OCI-LY1 (cell line): ENCODE measurements around the gene SMARCC2.

Source experiments
- H2AFZ ChIP-seq: fragments of 200-600 bp; sonication (generic), shearing (Covaris generic); 2 replicates; pipeline ENCODE4 v1.6.0; 2014; ENCODE audit warnings: antibody characterized with exemption, mild to moderate bottlenecking, low read length
- H3F3A ChIP-seq: fragments of 200-600 bp; sonication (generic), shearing (Covaris generic); 2 replicates; pipeline ENCODE4 v1.6.0; 2014; ENCODE audit warnings: mild to moderate bottlenecking, antibody characterized with exemption, low read length, moderate library complexity; ENCODE audit not compliant: insufficient read depth
- H3K27ac ChIP-seq: fragments of 200-600 bp; sonication (generic); 2 replicates; pipeline ENCODE4 v1.5.1; 2014; ENCODE audit warnings: low read length, mixed run types, mild to moderate bottlenecking, low read depth; ENCODE audit not compliant: poor library complexity, severe bottlenecking
- H3K27me3 ChIP-seq: fragments of 200-600 bp; sonication (generic); 2 replicates; pipeline ENCODE4 v1.6.0; 2014; ENCODE audit warnings: antibody characterized with exemption, mild to moderate bottlenecking, low read length, moderate library complexity; ENCODE audit not compliant: insufficient read depth
- H3K36me3 ChIP-seq: fragments of 200-600 bp; sonication (generic); 2 replicates; pipeline ENCODE4 v1.6.1; 2014; ENCODE audit warnings: mild to moderate bottlenecking, antibody characterized with exemption, low read length, moderate library complexity, mixed read lengths; ENCODE audit not compliant: insufficient read depth
- H3K4me1 ChIP-seq: fragments of 200-600 bp; sonication (generic); 2 replicates; pipeline ENCODE4 v1.5.1; 2014; ENCODE audit warnings: mild to moderate bottlenecking, low read length, moderate library complexity; ENCODE audit not compliant: insufficient read depth, severe bottlenecking
- H3K4me2 ChIP-seq: fragments of 200-600 bp; sonication (generic), shearing (Covaris generic); 2 replicates; pipeline ENCODE4 v1.6.1; 2014; ENCODE audit warnings: low read length
- H3K4me3 ChIP-seq: fragments of 200-600 bp; sonication (generic); 2 replicates; pipeline ENCODE4 v1.5.1; 2014; ENCODE audit warnings: low read length, low read depth, mild to moderate bottlenecking, mixed read lengths; ENCODE audit not compliant: poor library complexity, severe bottlenecking
- H3K79me2 ChIP-seq: fragments of 200-600 bp; shearing (Covaris generic); 2 replicates; pipeline ENCODE4 v1.6.1; 2016; ENCODE audit warnings: mixed run types, low read length, mixed read lengths; ENCODE audit not compliant: insufficient read depth
- H3K9ac ChIP-seq: fragments of 200-600 bp; sonication (generic), shearing (Covaris generic); 2 replicates; pipeline ENCODE4 v1.6.1; 2014; ENCODE audit warnings: mild to moderate bottlenecking, low read length, mixed read lengths
- H3K9me2 ChIP-seq: fragments of 200-600 bp; sonication (generic), shearing (Covaris generic); 2 replicates; pipeline ENCODE4 v1.6.1; 2014; ENCODE audit warnings: low read depth, mild to moderate bottlenecking, low read length, mixed read lengths
- H3K9me3 ChIP-seq: fragments of 200-600 bp; shearing (Covaris generic); 2 replicates; pipeline ENCODE4 v1.6.1; 2014; ENCODE audit warnings: low read length, mixed read lengths
- H4K20me1 ChIP-seq: fragments of 200-600 bp; sonication (generic), shearing (Covaris generic); 2 replicates; pipeline ENCODE4 v1.6.0; 2016; ENCODE audit warnings: mild to moderate bottlenecking, low read length; ENCODE audit not compliant: insufficient read depth
- CTCF ChIP-seq: fragments of 200-600 bp; sonication (generic), shearing (Covaris generic); IDR thresholded peaks from 2 replicates; pipeline ENCODE4 v1.5.1; 2017; ENCODE audit warnings: mild to moderate bottlenecking, antibody characterized with exemption, low read length, moderate library complexity, mixed read lengths
- EZH2 ChIP-seq: fragments of 200-600 bp; sonication (generic), shearing (Covaris generic); IDR thresholded peaks from 2 replicates; pipeline ENCODE4 v1.8.0; 2017; ENCODE audit warnings: borderline replicate concordance, mixed run types, mild to moderate bottlenecking, antibody characterized with exemption, low read length, moderate library complexity, mixed read lengths

Gene SMARCC2

DNA sequence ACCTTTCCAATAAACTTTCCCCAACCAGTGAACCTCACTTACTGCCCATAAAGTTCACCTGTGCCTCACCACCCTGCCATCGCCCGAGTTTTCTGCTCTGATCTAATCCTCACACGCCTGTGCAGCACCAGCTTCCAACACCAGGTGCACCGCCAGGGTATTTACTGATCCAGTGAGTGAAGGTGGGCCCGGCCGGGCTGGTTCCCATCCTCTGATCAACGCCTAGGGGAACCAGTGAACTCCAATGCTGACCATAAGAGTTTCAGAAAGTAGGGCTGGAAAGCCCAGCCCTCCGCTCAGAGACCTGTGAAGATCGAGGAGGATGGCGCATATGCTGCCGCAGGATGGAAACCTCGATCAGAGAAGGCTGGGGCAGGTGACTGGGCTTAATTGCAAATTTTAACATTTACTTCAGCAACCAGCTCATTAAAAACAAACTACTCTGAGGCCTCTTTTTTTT is 37.6 kb downstream of the SMARCC2 start:
- Histone ChIP-seq H3K27me3 (no peaks in the 10 kb centered on the region), H3K36me3 (peaks cover 6% of the 10 kb centered on the region; the same call in 1 of the 2 replicates), H3K4me3 (peak overlapping the region; percentile 77), H3K4me1 (peaks cover 30% of the 10 kb centered on the region), H3K9ac (peak overlapping the region; percentile 88), H4K20me1 (no peaks in the 10 kb centered on the region), H3K27ac (peak overlapping the region; percentile 91), H3K9me3 (no peaks in the 10 kb centered on the region), H3K4me2 (peak overlapping the region; percentile 91), H3F3A (no peaks in the 10 kb centered on the region), H3K79me2 (no peaks in the 10 kb centered on the region), H3K9me2 (no peaks in the 10 kb centered on the region), H2AFZ (peak overlapping the region; percentile 24; the same call in 1 of the 2 replicates)
- TF ChIP-seq CTCF (peak; percentile 62), EZH2 (no peak)

- H3K9me3 ChIP-seq, result no peaks in the 10 kb centered on the region
- H2AFZ ChIP-seq, result no peak overlapping the region
- H3K9me2 ChIP-seq, result no peaks in the 10 kb centered on the region
- TF ChIP-seq EZH2 (no peak), CTCF (no peak)
- H3K27ac ChIP-seq, result no peak overlapping the region
- peaks cover 3% of the 10 kb centered on the region; the same call in 1 of the 2 replicates for H3K36me3 ChIP-seq
- peaks cover 30% of the 10 kb centered on the region for H3K4me1 ChIP-seq
- no peaks in the 10 kb centered on the region for H3K27me3 ChIP-seq
- no peaks in the 10 kb centered on the region for H4K20me1 ChIP-seq
- H3K9ac ChIP-seq, result no peak overlapping the region
- no peak overlapping the region for H3K4me3 ChIP-seq
- no peaks in the 10 kb centered on the region for H3F3A ChIP-seq
- no peaks in the 10 kb centered on the region for H3K79me2 ChIP-seq
- H3K4me2 ChIP-seq, result no peak overlapping the region
These were observed 38.7 kb downstream of the SMARCC2 start for GRCh38 chr12:56150563-56150962.

DNA sequence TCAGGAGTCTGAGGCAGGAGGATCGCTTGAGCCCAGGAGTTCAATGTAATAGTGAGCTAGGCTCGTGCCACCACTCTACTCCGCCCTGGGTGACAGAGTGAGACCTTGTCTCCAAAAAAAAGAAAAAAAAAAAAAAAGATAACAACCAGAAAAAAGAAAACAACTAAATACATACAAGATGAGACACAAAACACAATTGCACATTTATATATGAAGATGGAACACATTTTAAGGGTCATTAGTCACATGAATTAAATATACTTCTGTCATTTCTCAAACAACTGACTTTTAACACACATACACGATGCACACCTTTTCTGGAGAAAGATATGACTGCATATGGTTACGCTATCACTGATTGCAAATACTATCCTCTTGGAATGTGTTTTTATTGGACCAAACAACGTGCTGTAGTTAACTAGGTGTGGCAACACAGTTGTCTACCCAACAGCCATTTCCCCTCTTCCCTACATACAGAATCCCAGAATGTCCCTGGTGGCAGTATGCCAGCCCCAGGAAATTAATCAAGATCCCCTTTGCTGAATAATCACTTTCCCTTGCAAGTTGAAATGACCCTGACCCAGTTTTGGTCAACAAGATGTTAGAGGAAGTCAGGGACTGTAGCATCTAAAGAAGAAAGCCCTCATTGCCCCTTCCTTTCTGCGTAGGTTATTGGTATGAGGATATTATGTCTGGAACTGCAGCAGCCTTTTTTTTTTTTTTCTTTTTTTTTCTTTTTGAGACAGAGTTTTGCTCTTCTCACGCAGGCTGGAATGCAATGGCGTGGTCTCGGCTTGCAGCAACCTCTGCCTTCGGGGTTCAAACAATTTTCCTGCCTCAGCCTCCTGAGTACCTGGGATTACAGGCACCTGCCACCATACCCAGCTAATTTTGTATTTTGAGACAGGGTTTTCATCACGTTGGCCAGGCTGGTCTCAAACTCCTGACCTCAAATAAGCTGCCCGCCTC is 42.5 kb downstream of the SMARCC2 start:
- no peak overlapping the region for H3K4me2 ChIP-seq
- no peaks in the 10 kb centered on the region for H3K79me2 ChIP-seq
- no peaks in the 10 kb centered on the region for H3F3A ChIP-seq
- peaks cover 11% of the 10 kb centered on the region for H3K4me1 ChIP-seq
- H3K36me3 ChIP-seq, result peaks cover 37% of the 10 kb centered on the region
- no peak overlapping the region for H2AFZ ChIP-seq
- TF ChIP-seq EZH2, result no peak
- TF ChIP-seq CTCF, result no peak
- H3K27me3 ChIP-seq, result no peaks in the 10 kb centered on the region
- no peak overlapping the region for H3K27ac ChIP-seq
- no peak overlapping the region for H3K9ac ChIP-seq
- no peaks in the 10 kb centered on the region for H4K20me1 ChIP-seq
- H3K9me3 ChIP-seq, result no peaks in the 10 kb centered on the region
- no peak overlapping the region for H3K4me3 ChIP-seq
- H3K9me2 ChIP-seq, result no peaks in the 10 kb centered on the region
